Endodermal cell (in vitro differentiated cells): ENCODE data around the gene COL23A1. TPM values are rescaled to one million over a fixed set of nuclear protein-coding genes. Genes with fewer than 3 reads are reported as not detected.

Source experiments
- DNase-seq: peaks from one replicate; pipeline ENCODE4 v3.0.0-alpha.2; 2017
- H3K27ac ChIP-seq: 2 replicates; pipeline ENCODE4 v1.5.1; 2013; ENCODE audit warnings: mild to moderate bottlenecking, low read depth, low read length, moderate library complexity
- H3K27me3 ChIP-seq: 2 replicates; pipeline ENCODE4 v1.6.1; 2013; ENCODE audit warnings: mild to moderate bottlenecking, low read length, moderate library complexity; ENCODE audit not compliant: insufficient read depth, control insufficient read depth, poor library complexity, severe bottlenecking
- H3K36me3 ChIP-seq: 2 replicates; pipeline ENCODE4 v1.7.0; 2013; ENCODE audit warnings: mild to moderate bottlenecking, low read length, moderate library complexity; ENCODE audit not compliant: control insufficient read depth, insufficient read depth
- H3K4me1 ChIP-seq: one replicate; pipeline ENCODE4 v1.7.0; 2013; ENCODE audit warnings: low read length; ENCODE audit not compliant: control insufficient read depth, insufficient read depth
- H3K4me3 ChIP-seq: 2 replicates; pipeline ENCODE4 v1.5.1; 2013; ENCODE audit warnings: mild to moderate bottlenecking, low read length, moderate library complexity
- H3K9ac ChIP-seq: 2 replicates; pipeline ENCODE4 v1.6.1; 2013; ENCODE audit warnings: mild to moderate bottlenecking, low read length, moderate library complexity; ENCODE audit not compliant: poor library complexity, severe bottlenecking; ENCODE audit errors: extremely low read depth
- H3K9me3 ChIP-seq: 2 replicates; pipeline ENCODE4 v1.6.1; 2013; ENCODE audit warnings: mild to moderate bottlenecking, low read length, moderate library complexity; ENCODE audit not compliant: control insufficient read depth
- H3K27ac Mint-ChIP-seq: 2 replicates; pipeline ENCODE4 v1.8.0; 2020; ENCODE audit warnings: mixed read lengths
- H3K27me3 Mint-ChIP-seq: 2 replicates; pipeline ENCODE4 v1.8.0; 2021; ENCODE audit warnings: mild to moderate bottlenecking, mixed read lengths; ENCODE audit not compliant: insufficient read depth
- H3K36me3 Mint-ChIP-seq: 2 replicates; pipeline ENCODE4 v1.8.0; 2020; ENCODE audit warnings: low read depth, mixed read lengths
- H3K4me1 Mint-ChIP-seq: 2 replicates; pipeline ENCODE4 v1.8.0; 2020; ENCODE audit warnings: mixed read lengths
- H3K4me3 Mint-ChIP-seq: 2 replicates; pipeline ENCODE4 v1.8.0; 2020; ENCODE audit warnings: mild to moderate bottlenecking, moderate library complexity, mixed read lengths
- H3K9me3 Mint-ChIP-seq: 2 replicates; pipeline ENCODE4 v1.8.0; 2020; ENCODE audit warnings: mild to moderate bottlenecking, mixed read lengths
- WGBS, 2 experiments: methylation state at CpG; one replicate each; pipeline versions ENCODE4 v1.1.5 to v1.1.7; 2013; ENCODE audit warnings: missing lambda C conversion rate in 2 of 2, mixed read lengths in 1 of 2; ENCODE audit not compliant: insufficient coverage in 1 of 2, insufficient read length in 1 of 2; 5-methylcytosine and 5-hydroxymethylcytosine counted together
- total RNA-seq, 2 donors: library from RNA; stranded (reverse); fragmentation: NEBNext Ultra II Directional in 1 of 2; extraction: Animal tissue kit (Norgen Biotek cat#: 25700) in 1 of 2; gene quantifications; 2 replicates in 1 of 2; 3 replicates in 1 of 2; pipeline ENCODE4 v1.2.1, GENCODE V29; 2021
- TF ChIP-seq, protein P1 (sequence below): fragments of 200-600 bp; sonication (generic); conservative IDR thresholded peaks from 2 replicates; pipeline ENCODE4 v1.5.0; 2021; ENCODE audit warnings: antibody characterized with exemption, mild to moderate bottlenecking

Gene COL23A1
- total RNA-seq, 2 donors from 2014 or later = 50.2 to 71.3 TPM

DNA sequence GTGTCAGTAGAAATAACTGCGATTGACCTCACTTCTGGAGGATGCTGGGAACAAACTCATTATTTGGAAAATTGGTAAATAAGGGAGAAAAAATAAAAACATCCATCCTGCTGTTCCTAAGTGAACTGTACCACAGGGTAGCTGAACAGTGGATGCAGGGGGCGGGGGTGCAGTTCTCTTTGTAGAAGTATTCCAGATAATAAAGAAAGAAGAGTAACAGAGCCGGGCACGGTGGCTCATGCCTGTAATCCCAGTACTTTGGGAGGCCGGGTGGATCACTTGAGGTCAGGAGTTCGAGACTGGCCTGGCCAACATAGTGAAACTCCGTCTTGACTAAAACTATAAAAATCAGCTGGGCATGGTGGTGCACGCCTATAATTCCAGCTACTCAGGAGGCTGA is 132.1 kb downstream of the COL23A1 start:
- no peaks in the 10 kb centered on the region for H3K9me3 ChIP-seq
- no peak overlapping the region for H3K4me3 ChIP-seq
- WGBS, 2 experiments = 91 to 100% methylated on average over 7 to 8 of the region's 8 CpGs
- peak; percentile 10 for DNase-seq
- H3K27ac ChIP-seq = no peak overlapping the region
- no peak overlapping the region for H3K27ac Mint-ChIP-seq
- no peaks in the 10 kb centered on the region for H3K9me3 Mint-ChIP-seq
- no peaks in the 10 kb centered on the region for H3K4me1 ChIP-seq
- no peaks in the 10 kb centered on the region for H3K27me3 ChIP-seq
- H3K9ac ChIP-seq = no peak overlapping the region
- no peaks in the 10 kb centered on the region for H3K36me3 ChIP-seq
- TF ChIP-seq, protein P1, sequence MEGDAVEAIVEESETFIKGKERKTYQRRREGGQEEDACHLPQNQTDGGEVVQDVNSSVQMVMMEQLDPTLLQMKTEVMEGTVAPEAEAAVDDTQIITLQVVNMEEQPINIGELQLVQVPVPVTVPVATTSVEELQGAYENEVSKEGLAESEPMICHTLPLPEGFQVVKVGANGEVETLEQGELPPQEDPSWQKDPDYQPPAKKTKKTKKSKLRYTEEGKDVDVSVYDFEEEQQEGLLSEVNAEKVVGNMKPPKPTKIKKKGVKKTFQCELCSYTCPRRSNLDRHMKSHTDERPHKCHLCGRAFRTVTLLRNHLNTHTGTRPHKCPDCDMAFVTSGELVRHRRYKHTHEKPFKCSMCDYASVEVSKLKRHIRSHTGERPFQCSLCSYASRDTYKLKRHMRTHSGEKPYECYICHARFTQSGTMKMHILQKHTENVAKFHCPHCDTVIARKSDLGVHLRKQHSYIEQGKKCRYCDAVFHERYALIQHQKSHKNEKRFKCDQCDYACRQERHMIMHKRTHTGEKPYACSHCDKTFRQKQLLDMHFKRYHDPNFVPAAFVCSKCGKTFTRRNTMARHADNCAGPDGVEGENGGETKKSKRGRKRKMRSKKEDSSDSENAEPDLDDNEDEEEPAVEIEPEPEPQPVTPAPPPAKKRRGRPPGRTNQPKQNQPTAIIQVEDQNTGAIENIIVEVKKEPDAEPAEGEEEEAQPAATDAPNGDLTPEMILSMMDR = no peak
- H3K27me3 Mint-ChIP-seq = no peaks in the 10 kb centered on the region
- H3K36me3 Mint-ChIP-seq = no peaks in the 10 kb centered on the region
- H3K4me3 Mint-ChIP-seq = no peak overlapping the region
- H3K4me1 Mint-ChIP-seq = peaks cover 11% of the 10 kb centered on the region

DNA sequence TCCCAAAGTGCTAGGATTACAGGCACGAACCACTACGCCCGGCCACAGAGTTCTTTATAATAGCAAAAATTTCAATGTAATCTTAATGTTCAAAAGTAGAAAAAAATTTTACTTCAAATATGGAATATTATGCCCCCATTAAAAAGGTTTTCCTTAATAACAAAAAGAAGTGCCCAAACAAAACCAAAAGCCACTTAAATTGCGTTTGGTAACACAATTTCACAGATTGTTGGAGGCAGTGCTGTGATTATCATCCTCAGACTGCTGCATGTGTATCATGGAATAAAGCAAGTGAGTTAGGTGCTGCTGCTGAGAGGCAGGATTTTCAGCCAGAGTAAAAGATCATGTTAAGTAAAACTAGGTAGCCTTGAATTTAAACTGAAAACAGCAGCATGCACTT is 132.7 kb downstream of the COL23A1 start:
- whole genome bisulfite sequencing, 2 experiments = 86 to 99% methylated on average over 1 to 4 of the region's 4 CpGs
- no peak overlapping the region for H3K4me3 ChIP-seq
- H3K27ac Mint-ChIP-seq = no peak overlapping the region

DNA sequence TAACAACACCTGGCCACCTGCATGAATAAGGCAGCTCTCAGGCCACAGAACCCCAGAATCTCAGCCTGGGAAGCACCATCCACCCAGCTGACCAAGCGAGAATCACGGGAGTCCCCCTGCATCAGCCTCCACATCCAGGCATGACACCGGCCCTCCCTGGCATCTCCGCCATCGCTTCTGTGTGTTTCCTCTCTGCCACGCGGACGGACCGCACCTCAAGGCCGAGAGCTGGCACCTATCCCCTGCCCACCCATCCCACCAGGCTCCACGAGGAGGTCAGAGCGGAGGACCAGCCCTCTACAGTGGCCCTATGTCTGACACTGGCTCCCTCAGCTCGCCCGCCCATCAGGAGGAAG is 134.7 kb downstream of the COL23A1 start:
- Histone ChIP-seq H3K27ac (no peak overlapping the region), H3K27me3 (no peaks in the 10 kb centered on the region), H3K4me3 (no peak overlapping the region), H3K9me3 (no peaks in the 10 kb centered on the region), H3K4me1 (no peaks in the 10 kb centered on the region), H3K9ac (no peak overlapping the region), H3K36me3 (no peaks in the 10 kb centered on the region)
- Mint-ChIP-seq H3K9me3 (no peaks in the 10 kb centered on the region), H3K27me3 (peaks cover 7% of the 10 kb centered on the region), H3K4me1 (peaks cover 2% of the 10 kb centered on the region), H3K36me3 (no peaks in the 10 kb centered on the region), H3K4me3 (no peak overlapping the region), H3K27ac (no peak overlapping the region)
- 86 to 91% methylated on average over 14 of the region's 14 CpGs for WGBS, 2 experiments
- peak; percentile 22 for DNase-seq
- TF ChIP-seq, protein P1 = no peak

More for the DNA sequence above, 132.7 kb downstream of the COL23A1 start:
- H3K4me1 ChIP-seq = no peaks in the 10 kb centered on the region
- no peak overlapping the region for H3K4me3 Mint-ChIP-seq
- H3K27me3 ChIP-seq = no peaks in the 10 kb centered on the region
- H3K9me3 ChIP-seq = no peaks in the 10 kb centered on the region
- H3K36me3 Mint-ChIP-seq = no peaks in the 10 kb centered on the region
- no peaks in the 10 kb centered on the region for H3K36me3 ChIP-seq
- H3K9ac ChIP-seq = no peak overlapping the region
- peaks cover 11% of the 10 kb centered on the region for H3K4me1 Mint-ChIP-seq
- DNase-seq = no peak
- no peaks in the 10 kb centered on the region for H3K9me3 Mint-ChIP-seq
- peaks cover 3% of the 10 kb centered on the region for H3K27me3 Mint-ChIP-seq
- TF ChIP-seq, protein P1 = no peak
- H3K27ac ChIP-seq = no peak overlapping the region
